ENCODE data around the gene SUPT5H. TPM values are rescaled to one million over a fixed set of nuclear protein-coding genes. Genes with fewer than 3 reads are reported as not detected.

SUPT5H gene
- total and polyA plus RNA-seq, 2 of the 8 experiments (the other 6 are each of a cell fraction or from before 2014, with no cell fraction given) = 77.8 to 111 TPM

GRCh38 chr19:39518458-39518857 lies 73.1 kb downstream of the SUPT5H start (continued):
- TF ChIP-seq NRF1 (IDR thresholded peaks at IDR 0.05; ENCODE audit: low read depth, low read length) = no peak
- no peak for TF ChIP-seq HDAC6 (IDR thresholded peaks at IDR 0.05; ENCODE audit: low read depth, low read length)
- TF ChIP-seq RNF2 (IDR thresholded peaks at IDR 0.05; ENCODE audit: borderline replicate concordance, low read depth, low read length, missing control alignments, poor library complexity, severe bottlenecking) = no peak
- TF ChIP-seq CHD2 (IDR thresholded peaks at IDR 0.05; ENCODE audit: low read length) = no peak
- TF ChIP-seq KDM5A (IDR thresholded peaks at IDR 0.05; ENCODE audit: low read length) = no peak
- TF ChIP-seq SIN3A (conservative IDR thresholded peaks at IDR 0.05 in 1 of 2, IDR thresholded peaks at IDR 0.05 in 1 of 2; ENCODE audit: low read depth in 1 of 2, low read length in 2 of 2) = no peak

All from H1 (cell line).